BE2C (cell line): ENCODE measurements around the gene BPIFB2.

ENCODE experiments used
- DNase-seq: peaks from one replicate; pipeline ENCODE4 v3.0.0-alpha.2; 2020
- H3K27me3 ChIP-seq: fragments of 250-450 bp; sonication (Bioruptor Pico); 2 replicates; pipeline ENCODE4 v1.5.1; 2020; ENCODE audit warnings: mild to moderate bottlenecking
- H3K36me3 ChIP-seq: fragments of 250-450 bp; sonication (Bioruptor Pico); 2 replicates; pipeline ENCODE4 v1.5.1; 2020; ENCODE audit warnings: mild to moderate bottlenecking
- H3K4me1 ChIP-seq: fragments of 250-450 bp; sonication (Bioruptor Pico); 2 replicates; pipeline ENCODE4 v1.5.1; 2020
- H3K4me3 ChIP-seq: 2 replicates; pipeline ENCODE4 v1.5.1; 2011; ENCODE audit warnings: low read depth, low read length
- H3K9me3 ChIP-seq: fragments of 250-450 bp; sonication (Bioruptor Pico); 2 replicates; pipeline ENCODE4 v1.5.1; 2020
- TF ChIP-seq, protein P1 (sequence below): IDR thresholded peaks from 2 replicates; pipeline ENCODE4 v1.5.1; 2012; ENCODE audit warnings: mild to moderate bottlenecking, low read depth, low read length

BPIFB2 gene

DNA sequence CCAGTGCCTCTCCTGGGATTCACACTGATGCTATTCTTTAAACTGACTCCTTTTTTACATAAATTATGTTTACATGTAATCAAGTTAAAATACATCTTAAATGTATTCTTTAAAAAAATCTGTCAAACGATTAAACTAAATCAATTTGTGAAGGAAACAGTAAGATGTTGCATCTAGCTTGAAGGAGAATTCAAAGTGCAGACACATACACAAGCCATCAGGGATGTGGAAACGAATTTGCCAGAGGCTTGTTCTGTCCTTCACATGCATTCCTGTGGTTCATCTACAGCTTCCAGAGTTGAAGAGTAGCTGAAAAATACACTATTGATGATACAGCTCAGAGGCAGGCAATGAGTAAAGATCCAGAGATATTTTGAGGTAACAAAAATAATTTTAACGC is 38.9 kb downstream of the BPIFB2 start:
- Histone ChIP-seq H3K4me1 (no peaks in the 10 kb centered on the region), H3K4me3 (no peak overlapping the region), H3K36me3 (no peaks in the 10 kb centered on the region), H3K9me3 (peaks cover 4% of the 10 kb centered on the region; the same call in 1 of the 2 replicates), H3K27me3 (no peaks in the 10 kb centered on the region)
- DNase-seq = no peak
- TF ChIP-seq, protein P1, sequence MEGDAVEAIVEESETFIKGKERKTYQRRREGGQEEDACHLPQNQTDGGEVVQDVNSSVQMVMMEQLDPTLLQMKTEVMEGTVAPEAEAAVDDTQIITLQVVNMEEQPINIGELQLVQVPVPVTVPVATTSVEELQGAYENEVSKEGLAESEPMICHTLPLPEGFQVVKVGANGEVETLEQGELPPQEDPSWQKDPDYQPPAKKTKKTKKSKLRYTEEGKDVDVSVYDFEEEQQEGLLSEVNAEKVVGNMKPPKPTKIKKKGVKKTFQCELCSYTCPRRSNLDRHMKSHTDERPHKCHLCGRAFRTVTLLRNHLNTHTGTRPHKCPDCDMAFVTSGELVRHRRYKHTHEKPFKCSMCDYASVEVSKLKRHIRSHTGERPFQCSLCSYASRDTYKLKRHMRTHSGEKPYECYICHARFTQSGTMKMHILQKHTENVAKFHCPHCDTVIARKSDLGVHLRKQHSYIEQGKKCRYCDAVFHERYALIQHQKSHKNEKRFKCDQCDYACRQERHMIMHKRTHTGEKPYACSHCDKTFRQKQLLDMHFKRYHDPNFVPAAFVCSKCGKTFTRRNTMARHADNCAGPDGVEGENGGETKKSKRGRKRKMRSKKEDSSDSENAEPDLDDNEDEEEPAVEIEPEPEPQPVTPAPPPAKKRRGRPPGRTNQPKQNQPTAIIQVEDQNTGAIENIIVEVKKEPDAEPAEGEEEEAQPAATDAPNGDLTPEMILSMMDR = no peak

DNA sequence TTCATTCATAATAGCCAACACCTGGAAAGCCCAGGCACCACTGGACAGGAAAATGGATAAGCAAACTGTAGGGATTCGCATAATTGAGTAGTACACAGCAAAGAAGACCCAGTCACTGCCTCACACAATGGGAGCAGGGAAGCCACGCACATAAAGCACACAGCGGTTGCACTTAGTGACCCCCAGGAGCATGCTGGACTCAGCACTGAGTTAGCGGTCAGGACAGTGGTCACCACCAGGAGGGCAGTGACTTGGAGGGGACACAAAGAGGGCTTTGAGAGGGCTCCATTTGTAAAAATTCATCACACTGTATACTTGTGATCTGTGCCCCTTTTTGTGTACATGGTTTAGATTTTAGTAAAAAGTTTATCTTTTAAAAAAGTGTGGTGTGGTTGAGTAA is 43.8 kb downstream of the BPIFB2 start:
- H3K4me3 ChIP-seq = no peak overlapping the region
- H3K9me3 ChIP-seq = no peaks in the 10 kb centered on the region
- TF ChIP-seq, protein P1 = no peak
- DNase-seq = no peak
- H3K4me1 ChIP-seq = no peaks in the 10 kb centered on the region
- H3K27me3 ChIP-seq = peaks cover 6% of the 10 kb centered on the region; the same call in 1 of the 2 replicates
- no peaks in the 10 kb centered on the region for H3K36me3 ChIP-seq

DNA sequence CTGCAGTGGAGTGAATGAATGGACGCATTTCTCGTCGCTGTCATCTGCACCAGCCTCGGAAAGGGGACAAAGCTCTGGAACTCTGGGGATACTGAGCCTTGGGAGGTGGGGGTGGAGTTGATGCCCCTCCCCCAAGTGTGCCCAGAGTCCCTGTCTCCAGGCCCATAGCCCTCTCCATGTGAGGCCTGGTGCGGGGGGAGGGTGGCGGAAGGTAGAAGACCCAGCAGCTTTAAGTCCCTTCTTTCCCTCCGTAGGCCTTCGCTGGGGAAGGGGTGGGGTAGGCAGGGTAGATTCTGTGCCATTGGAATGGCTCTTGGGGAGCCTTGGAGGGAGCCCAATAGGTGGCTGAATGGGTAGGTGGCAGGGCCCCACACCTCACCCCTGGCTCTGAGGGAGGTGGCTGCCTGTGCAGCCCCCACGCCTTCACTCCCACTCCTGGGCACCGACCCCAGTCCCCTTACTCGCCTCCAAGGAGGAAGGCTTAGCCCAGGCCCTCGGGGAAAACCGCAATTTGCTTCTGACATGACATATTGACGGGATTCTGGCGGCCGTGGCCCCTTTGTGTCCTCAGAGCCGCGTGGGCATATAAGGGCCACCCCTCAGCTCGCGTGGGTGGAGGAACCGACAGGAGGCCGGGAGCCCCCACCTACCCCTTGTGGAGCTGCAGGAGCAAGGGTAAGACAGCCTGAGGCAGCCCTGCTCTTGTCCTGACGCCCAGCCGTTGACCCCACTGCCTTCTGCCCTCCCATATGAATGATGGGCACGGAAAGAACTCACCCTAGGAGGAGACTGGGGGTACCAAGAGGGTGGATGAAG is 46.0 kb downstream of the BPIFB2 start, which contains the start of gene BPIFB3:
Gene BPIFB3 (plus strand): TSS at position 613 of the 816 bp plus-strand sequence. CDS start 1,533 bp downstream, outside the sequence.
- H3K9me3 ChIP-seq = no peaks in the 10 kb centered on the region
- H3K4me3 ChIP-seq = no peak within 1 kb of the TSS
- H3K27me3 ChIP-seq = peaks cover 9% of the 10 kb centered on the region; the same call in 1 of the 2 replicates
- H3K4me1 ChIP-seq = no peaks in the 10 kb centered on the region
- DNase-seq = no peak
- no peaks in the 10 kb centered on the region for H3K36me3 ChIP-seq
- TF ChIP-seq, protein P1 = no peak

DNA sequence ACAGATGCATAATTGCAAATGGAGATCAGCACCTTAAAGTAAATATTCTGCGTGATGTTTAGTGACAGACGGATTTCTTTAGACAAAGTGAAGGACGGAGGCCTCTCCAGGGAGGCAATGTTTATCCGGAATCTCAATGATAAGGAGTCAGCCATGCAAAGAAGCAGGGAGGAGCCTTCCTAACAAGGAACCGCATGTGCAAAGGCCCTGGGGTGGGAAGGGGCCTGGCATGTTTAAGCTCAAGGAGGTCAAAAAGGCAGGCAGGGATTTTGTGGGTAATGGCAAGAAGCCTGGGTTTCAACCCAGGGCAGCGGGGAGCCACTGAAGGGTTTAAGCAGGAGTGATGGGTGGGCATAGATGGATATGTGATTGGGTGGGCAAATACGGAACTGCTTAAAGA is 46.9 kb downstream of the BPIFB2 start:
- TF ChIP-seq, protein P1 = no peak
- no peak for DNase-seq
- Histone ChIP-seq H3K27me3 (peaks cover 9% of the 10 kb centered on the region; the same call in 1 of the 2 replicates), H3K4me3 (no peak overlapping the region), H3K36me3 (no peaks in the 10 kb centered on the region), H3K4me1 (no peaks in the 10 kb centered on the region), H3K9me3 (no peaks in the 10 kb centered on the region)

DNA sequence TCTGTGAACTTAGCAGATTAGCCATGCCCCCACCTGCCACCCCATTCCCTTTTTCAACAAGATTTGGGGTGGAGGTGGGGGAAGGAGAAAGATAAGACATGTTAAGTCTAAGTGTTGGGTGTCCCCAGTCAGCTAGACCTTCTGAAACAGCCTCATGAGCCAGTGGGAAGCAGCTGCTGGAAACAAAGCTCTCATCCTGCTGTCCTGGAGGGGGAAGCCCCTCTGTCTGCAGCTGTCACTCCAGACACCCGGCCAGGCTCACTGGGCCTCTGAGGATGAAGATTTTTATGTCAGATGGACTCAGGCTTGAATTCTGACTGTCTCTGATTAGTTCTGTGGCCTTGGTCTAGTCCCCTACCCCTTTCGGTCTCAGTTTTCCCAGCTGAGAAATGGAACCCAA is 47.3 kb downstream of the BPIFB2 start:
- Histone ChIP-seq H3K4me3 (no peak overlapping the region), H3K27me3 (peaks cover 9% of the 10 kb centered on the region; the same call in 1 of the 2 replicates), H3K9me3 (no peaks in the 10 kb centered on the region)

DNA sequence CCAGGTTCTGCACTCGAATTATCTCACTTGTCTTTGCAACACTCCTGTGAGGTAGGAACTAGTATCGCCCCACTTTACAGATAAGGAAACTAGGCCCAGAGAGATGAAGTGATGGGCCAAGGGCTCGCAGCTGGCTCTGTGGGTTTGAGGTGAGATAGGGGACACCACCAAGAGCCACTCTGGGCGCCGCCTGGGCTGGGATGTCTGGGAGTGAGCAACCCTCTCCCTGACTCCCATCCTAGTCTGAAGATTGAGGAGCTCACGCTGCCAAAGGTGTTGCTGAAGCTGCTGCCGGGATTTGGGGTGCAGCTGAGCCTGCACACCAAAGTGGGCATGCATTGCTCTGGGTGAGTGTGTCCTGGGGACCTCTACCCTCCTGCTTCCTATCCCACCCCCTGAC is 51.6 kb downstream of the BPIFB2 start:
- DNase-seq = no peak
- Histone ChIP-seq H3K9me3 (no peaks in the 10 kb centered on the region), H3K27me3 (peaks cover 9% of the 10 kb centered on the region; the same call in 1 of the 2 replicates), H3K4me3 (no peak overlapping the region), H3K36me3 (no peaks in the 10 kb centered on the region), H3K4me1 (no peaks in the 10 kb centered on the region)
- TF ChIP-seq, protein P1 = no peak

More for the DNA sequence above, 47.3 kb downstream of the BPIFB2 start:
- DNase-seq = no peak
- Histone ChIP-seq H3K36me3 (no peaks in the 10 kb centered on the region), H3K4me1 (no peaks in the 10 kb centered on the region)
- TF ChIP-seq, protein P1 = no peak
